ENCODE data around the gene NME4.

NME4 gene

GRCh38 chr16:369866-370436 is 27.0 kb upstream of the NME4 start:
- TF ChIP-seq EP300 (IDR thresholded peaks at IDR 0.05; ENCODE audit: borderline replicate concordance) (no peak), NFIC (IDR thresholded peaks at IDR 0.05) (no peak), FOXM1 (IDR thresholded peaks at IDR 0.05; ENCODE audit: borderline replicate concordance, low read depth) (no peak), CREB1 (IDR thresholded peaks at IDR 0.05; ENCODE audit: low read depth) (no peak), EGR1 (IDR thresholded peaks at IDR 0.05) (no peak), YY1 (IDR thresholded peaks at IDR 0.05; ENCODE audit: low read depth) (no peak), TCF12 (IDR thresholded peaks at IDR 0.05; ENCODE audit: low read depth) (no peak)

- TF ChIP-seq TAF1 (IDR thresholded peaks at IDR 0.05; ENCODE audit: low read depth), result peak; percentile 56; the same call in 1 of the 2 replicates
- TF ChIP-seq MAX (IDR thresholded peaks at IDR 0.05), result peak; percentile 68
- TF ChIP-seq EP300 (IDR thresholded peaks at IDR 0.05; ENCODE audit: borderline replicate concordance), result peak; percentile 24; the same call in 1 of the 2 replicates
- peak; percentile 58; the same call in 1 of the 2 replicates for TF ChIP-seq YY1 (IDR thresholded peaks at IDR 0.05; ENCODE audit: low read depth)
- TF ChIP-seq ZBTB7A (IDR thresholded peaks at IDR 0.05; ENCODE audit: low read depth), result 0 out of 2 replicates have a peak, but pooled peaks have one; percentile 71
- no peak for TF ChIP-seq CEBPB (IDR thresholded peaks at IDR 0.05)
- TF ChIP-seq TCF12 (IDR thresholded peaks at IDR 0.05; ENCODE audit: low read depth), result no peak
- peak; percentile 36; the same call in 1 of the 2 replicates for TF ChIP-seq TEAD4 (IDR thresholded peaks at IDR 0.05)
Measured at GRCh38 chr16:370443-370842, 26.6 kb upstream of the NME4 start, which contains the start of gene MRPL28. Gene MRPL28, minus strand, starts transcription at chr16:370538. Its CDS starts 320 bp downstream, at chr16:370218.

GRCh38 chr16:370979-371514 is 26.0 kb upstream of the NME4 start:
- no peak for TF ChIP-seq NFIC (IDR thresholded peaks at IDR 0.05)
- TF ChIP-seq REST (IDR thresholded peaks at IDR 0.05; ENCODE audit: low read depth), result no peak
- no peak for TF ChIP-seq ZBTB7A (IDR thresholded peaks at IDR 0.05; ENCODE audit: low read depth)
- TF ChIP-seq RAD21 (IDR thresholded peaks at IDR 0.05; ENCODE audit: low read depth), result no peak
- no peak for TF ChIP-seq USF1 (IDR thresholded peaks at IDR 0.05)
- no peak for TF ChIP-seq MAX (IDR thresholded peaks at IDR 0.05)
- no peak for TF ChIP-seq EP300 (IDR thresholded peaks at IDR 0.05; ENCODE audit: borderline replicate concordance)
- TF ChIP-seq EGR1 (IDR thresholded peaks at IDR 0.05), result no peak
- TF ChIP-seq CREB1 (IDR thresholded peaks at IDR 0.05; ENCODE audit: low read depth), result no peak
- no peak for TF ChIP-seq TEAD4 (IDR thresholded peaks at IDR 0.05)
- TF ChIP-seq TAF1 (IDR thresholded peaks at IDR 0.05; ENCODE audit: low read depth), result no peak
- TF ChIP-seq TCF12 (IDR thresholded peaks at IDR 0.05; ENCODE audit: low read depth), result no peak

GRCh38 chr16:371515-372301 is 25.3 kb upstream of the NME4 start:
- TF ChIP-seq USF1 (IDR thresholded peaks at IDR 0.05) (no peak), CREB1 (IDR thresholded peaks at IDR 0.05; ENCODE audit: low read depth) (no peak), TEAD4 (IDR thresholded peaks at IDR 0.05) (no peak), ZBTB7A (IDR thresholded peaks at IDR 0.05; ENCODE audit: low read depth) (no peak), CEBPB (IDR thresholded peaks at IDR 0.05) (no peak), MAX (IDR thresholded peaks at IDR 0.05) (no peak), TAF1 (IDR thresholded peaks at IDR 0.05; ENCODE audit: low read depth) (no peak), TCF12 (IDR thresholded peaks at IDR 0.05; ENCODE audit: low read depth) (no peak)

- TF ChIP-seq CREB1 (IDR thresholded peaks at IDR 0.05; ENCODE audit: low read depth), result no peak
- TF ChIP-seq TEAD4 (IDR thresholded peaks at IDR 0.05), result no peak
- TF ChIP-seq FOXM1 (IDR thresholded peaks at IDR 0.05; ENCODE audit: borderline replicate concordance, low read depth), result no peak
- no peak for TF ChIP-seq TAF1 (IDR thresholded peaks at IDR 0.05; ENCODE audit: low read depth)
- no peak for TF ChIP-seq MAX (IDR thresholded peaks at IDR 0.05)
- TF ChIP-seq TCF12 (IDR thresholded peaks at IDR 0.05; ENCODE audit: low read depth), result no peak
- TF ChIP-seq NFIC (IDR thresholded peaks at IDR 0.05), result no peak
- TF ChIP-seq EP300 (IDR thresholded peaks at IDR 0.05; ENCODE audit: borderline replicate concordance), result no peak
- no peak for TF ChIP-seq CEBPB (IDR thresholded peaks at IDR 0.05)
- TF ChIP-seq RAD21 (IDR thresholded peaks at IDR 0.05; ENCODE audit: low read depth), result no peak
- no peak for TF ChIP-seq EGR1 (IDR thresholded peaks at IDR 0.05)
- no peak for TF ChIP-seq YY1 (IDR thresholded peaks at IDR 0.05; ENCODE audit: low read depth)
- TF ChIP-seq REST (IDR thresholded peaks at IDR 0.05; ENCODE audit: low read depth), result no peak
- no peak for TF ChIP-seq USF1 (IDR thresholded peaks at IDR 0.05)
- TF ChIP-seq ZBTB7A (IDR thresholded peaks at IDR 0.05; ENCODE audit: low read depth), result no peak
Measured at GRCh38 chr16:372302-372983, 24.6 kb upstream of the NME4 start.

All from Ishikawa (cell line).